ENCODE results near the gene ROR2. TPM values are rescaled to one million over a fixed set of nuclear protein-coding genes. Genes with fewer than 3 reads are reported as not detected.

ROR2 gene
- total RNA-seq, 2 experiments from 2014 or later, result not detected

GRCh38 chr9:91814201-91814600 lies 135.8 kb downstream of the ROR2 start:
- Mint-ChIP-seq H3K27me3 (no peaks in the 10 kb centered on the region), H3K36me3 (ENCODE audit: low read depth) (no peaks in the 10 kb centered on the region), H3K4me3 (no peak overlapping the region), H3K9me3 (no peaks in the 10 kb centered on the region), H3K27ac (no peak overlapping the region), H3K4me1 (ENCODE audit: low read depth) (no peaks in the 10 kb centered on the region)
- intact Hi-C loops (cut with DNase I, micrococcal nuclease), result no loop called here
- ChIA-PET POLR2A (no interaction called here), CTCF (no interaction called here)
- DNase-seq (no peak), ATAC-seq (ENCODE audit: poor library complexity) (no peak)
- no peaks in the 10 kb centered on the region for H3K27me3 ChIP-seq (ENCODE audit: control insufficient read depth in 1 of 2, insufficient read depth in 2 of 2, low read length in 2 of 2)
- H3K4me3 ChIP-seq (ENCODE audit: low read length), result no peak overlapping the region
- H3K36me3 ChIP-seq (ENCODE audit: insufficient read depth, low read length), result no peaks in the 10 kb centered on the region
- TF ChIP-seq, protein P1, sequence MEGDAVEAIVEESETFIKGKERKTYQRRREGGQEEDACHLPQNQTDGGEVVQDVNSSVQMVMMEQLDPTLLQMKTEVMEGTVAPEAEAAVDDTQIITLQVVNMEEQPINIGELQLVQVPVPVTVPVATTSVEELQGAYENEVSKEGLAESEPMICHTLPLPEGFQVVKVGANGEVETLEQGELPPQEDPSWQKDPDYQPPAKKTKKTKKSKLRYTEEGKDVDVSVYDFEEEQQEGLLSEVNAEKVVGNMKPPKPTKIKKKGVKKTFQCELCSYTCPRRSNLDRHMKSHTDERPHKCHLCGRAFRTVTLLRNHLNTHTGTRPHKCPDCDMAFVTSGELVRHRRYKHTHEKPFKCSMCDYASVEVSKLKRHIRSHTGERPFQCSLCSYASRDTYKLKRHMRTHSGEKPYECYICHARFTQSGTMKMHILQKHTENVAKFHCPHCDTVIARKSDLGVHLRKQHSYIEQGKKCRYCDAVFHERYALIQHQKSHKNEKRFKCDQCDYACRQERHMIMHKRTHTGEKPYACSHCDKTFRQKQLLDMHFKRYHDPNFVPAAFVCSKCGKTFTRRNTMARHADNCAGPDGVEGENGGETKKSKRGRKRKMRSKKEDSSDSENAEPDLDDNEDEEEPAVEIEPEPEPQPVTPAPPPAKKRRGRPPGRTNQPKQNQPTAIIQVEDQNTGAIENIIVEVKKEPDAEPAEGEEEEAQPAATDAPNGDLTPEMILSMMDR (IDR thresholded peaks at IDR 0.05), result no peak
- no peaks in the 10 kb centered on the region for H3K4me1 ChIP-seq (ENCODE audit: insufficient read depth, low read length)
- H3K27ac ChIP-seq (ENCODE audit: low read depth in 1 of 2, low read length in 2 of 2), result no peak overlapping the region
- H3K9me3 ChIP-seq (ENCODE audit: control insufficient read depth in 1 of 2, insufficient read depth in 1 of 2, low read length in 2 of 2), result no peaks in the 10 kb centered on the region

GRCh38 chr9:91813176-91813795 lies 136.7 kb downstream of the ROR2 start:
- CTCF ChIA-PET, result no interaction called here
- H3K4me3 Mint-ChIP-seq, result no peak overlapping the region
- H3K36me3 Mint-ChIP-seq (ENCODE audit: low read depth), result no peaks in the 10 kb centered on the region
- H3K36me3 ChIP-seq (ENCODE audit: insufficient read depth, low read length), result no peaks in the 10 kb centered on the region
- no peaks in the 10 kb centered on the region for H3K27me3 Mint-ChIP-seq
- H3K27ac ChIP-seq (ENCODE audit: low read depth in 1 of 2, low read length in 2 of 2), result no peak overlapping the region
- no peaks in the 10 kb centered on the region for H3K4me1 ChIP-seq (ENCODE audit: insufficient read depth, low read length)
- H3K9me3 ChIP-seq (ENCODE audit: control insufficient read depth in 1 of 2, insufficient read depth in 1 of 2, low read length in 2 of 2), result no peaks in the 10 kb centered on the region
- POLR2A ChIA-PET, result no interaction called here
- TF ChIP-seq, protein P1 (IDR thresholded peaks at IDR 0.05), result no peak
- H3K27me3 ChIP-seq (ENCODE audit: control insufficient read depth in 1 of 2, insufficient read depth in 2 of 2, low read length in 2 of 2), result no peaks in the 10 kb centered on the region
- no peaks in the 10 kb centered on the region for H3K9me3 Mint-ChIP-seq
- no peak overlapping the region for H3K27ac Mint-ChIP-seq
- DNase-seq (no peak), ATAC-seq (ENCODE audit: poor library complexity) (no peak)
- intact Hi-C loops (cut with DNase I, micrococcal nuclease), result no loop called here
- no peak overlapping the region for H3K4me3 ChIP-seq (ENCODE audit: low read length)
- H3K4me1 Mint-ChIP-seq (ENCODE audit: low read depth), result no peaks in the 10 kb centered on the region

DNA sequence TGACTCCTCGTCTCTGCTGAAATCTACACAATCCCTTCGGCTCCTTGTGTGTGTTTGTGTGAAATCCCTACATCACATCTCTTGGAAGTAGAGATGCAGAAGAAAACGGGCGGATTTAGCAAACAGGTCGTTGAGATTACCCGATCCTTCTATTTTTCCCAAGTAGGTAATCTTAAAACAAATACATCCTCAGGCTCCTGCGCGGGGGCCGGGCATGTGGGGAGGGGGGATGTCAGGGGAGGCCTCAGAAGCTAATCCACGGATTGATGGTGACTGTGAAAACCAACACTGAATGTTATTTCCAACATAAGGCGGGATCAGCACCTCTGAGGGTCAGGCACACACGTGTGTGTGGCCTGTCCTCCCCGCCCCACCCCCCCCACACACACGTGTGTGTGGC lies 137.8 kb downstream of the ROR2 start:
- H3K36me3 Mint-ChIP-seq (ENCODE audit: low read depth), result no peaks in the 10 kb centered on the region

More for the DNA sequence above, 137.8 kb downstream of the ROR2 start:
- Histone ChIP-seq H3K27ac (ENCODE audit: low read depth in 1 of 2, low read length in 2 of 2) (no peak overlapping the region), H3K4me1 (ENCODE audit: insufficient read depth, low read length) (no peaks in the 10 kb centered on the region), H3K9me3 (ENCODE audit: control insufficient read depth in 1 of 2, insufficient read depth in 1 of 2, low read length in 2 of 2) (no peaks in the 10 kb centered on the region), H3K36me3 (ENCODE audit: insufficient read depth, low read length) (no peaks in the 10 kb centered on the region), H3K27me3 (ENCODE audit: control insufficient read depth in 1 of 2, insufficient read depth in 2 of 2, low read length in 2 of 2) (no peaks in the 10 kb centered on the region), H3K4me3 (ENCODE audit: low read length) (no peak overlapping the region)
- TF ChIP-seq, protein P1 (IDR thresholded peaks at IDR 0.05), result no peak
- intact Hi-C loops (cut with DNase I, micrococcal nuclease), result no loop called here
- H3K4me1 Mint-ChIP-seq (ENCODE audit: low read depth), result no peaks in the 10 kb centered on the region
- ChIA-PET CTCF (no interaction called here), POLR2A (no interaction called here)
- H3K9me3 Mint-ChIP-seq, result no peaks in the 10 kb centered on the region
- H3K27me3 Mint-ChIP-seq, result no peaks in the 10 kb centered on the region
- ATAC-seq (ENCODE audit: poor library complexity), result no peak
- no peak overlapping the region for H3K27ac Mint-ChIP-seq
- no peak for DNase-seq
- H3K4me3 Mint-ChIP-seq, result no peak overlapping the region

All from CD4-positive, alpha-beta T cell (primary cell).